GM18907 (cell line): ENCODE results near the gene STK11IP.
"Not testable (repeated sequence)": the region's sequence is repeated elsewhere in the genome, so short reads cannot be mapped to it uniquely, and the experiment has no call there.

Experiments
- ATAC-seq: cut with Tn5 transposase; IDR thresholded peaks from one replicate; pipeline ENCODE4 v1.9.1; 2021; ENCODE audit warnings: mild to moderate bottlenecking, moderate library complexity; ENCODE audit not compliant: unreplicated experiment

Gene STK11IP

DNA sequence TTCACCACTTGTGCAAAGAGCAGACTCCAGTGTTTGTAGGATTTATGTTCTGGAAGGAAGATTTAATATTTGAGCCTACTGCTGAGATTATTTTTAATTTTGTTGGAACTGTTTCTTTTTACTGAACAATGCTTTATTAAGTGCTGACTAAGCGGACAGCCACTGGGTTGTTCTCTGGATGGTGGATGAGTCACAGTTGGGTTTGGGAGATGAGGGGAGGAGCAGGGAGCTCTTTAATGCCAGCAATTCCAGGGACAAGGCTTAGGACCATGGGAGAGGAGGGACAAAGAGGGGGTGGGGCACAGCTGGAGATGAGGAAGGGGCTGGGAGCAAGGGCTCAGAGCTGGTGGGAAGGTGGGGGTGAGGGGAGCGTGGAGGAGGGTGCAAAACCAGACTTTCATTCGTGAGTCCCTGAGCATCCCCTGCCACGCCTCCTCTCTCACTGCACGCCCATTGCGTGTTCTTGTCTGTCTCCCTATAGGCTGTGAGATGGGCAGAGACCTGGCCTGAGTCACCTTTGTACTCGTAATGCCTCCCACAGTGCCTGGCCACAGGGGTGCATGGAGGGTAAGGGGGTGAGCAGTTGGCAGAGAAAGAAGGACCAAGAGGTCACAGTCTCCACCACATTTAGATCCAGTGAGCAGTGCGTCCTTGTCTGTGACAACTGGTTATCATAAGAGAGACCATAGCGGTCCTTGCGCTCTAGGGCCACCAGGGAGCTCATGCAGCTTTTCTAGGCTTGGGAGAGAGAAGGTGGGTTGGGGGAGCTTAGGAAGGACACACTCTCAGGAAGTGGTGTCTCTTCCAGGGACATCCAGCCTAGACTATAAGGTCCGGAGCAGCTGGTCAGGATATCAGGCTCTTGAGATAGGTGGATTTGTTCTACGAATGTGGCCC lies 48.2 kb downstream of the STK11IP start:
- no peak for ATAC-seq

DNA sequence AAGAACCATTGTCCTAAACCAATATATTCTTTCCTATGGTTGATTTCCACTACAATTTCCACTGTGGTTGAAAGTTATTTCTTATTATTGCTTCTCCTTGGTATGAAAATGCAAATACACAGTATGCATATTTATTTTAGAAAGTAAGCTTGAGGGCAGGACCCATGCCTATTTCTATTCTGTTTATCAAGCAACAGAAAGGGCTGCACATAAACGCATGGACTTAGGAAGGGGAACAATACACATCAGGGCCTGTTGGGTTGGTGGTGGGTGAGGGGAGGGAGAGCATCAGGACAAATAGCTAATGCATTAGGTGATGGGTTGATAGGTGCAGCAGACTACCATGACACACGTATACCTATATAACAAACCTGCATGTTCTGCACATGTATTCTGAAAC lies 50.5 kb downstream of the STK11IP start:
- ATAC-seq = no peak

DNA sequence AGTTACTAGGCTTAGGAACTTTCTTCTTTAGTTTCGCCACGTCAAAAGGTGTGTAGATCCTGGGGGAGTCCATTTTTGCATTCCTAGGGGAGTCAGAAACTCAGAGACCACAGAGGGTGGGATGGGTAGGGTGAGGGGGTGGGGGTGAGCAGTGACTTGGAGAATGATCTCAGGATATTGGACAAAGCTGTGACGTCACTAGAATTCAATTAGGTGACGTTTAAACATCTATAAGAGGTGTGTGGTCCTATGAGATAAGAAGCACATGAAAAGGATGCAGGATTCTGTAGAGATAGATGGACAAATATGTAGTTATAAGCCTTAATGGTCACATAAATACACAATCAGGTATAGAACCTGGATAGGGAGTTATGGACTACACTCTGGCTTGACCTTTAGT lies 51.3 kb downstream of the STK11IP start:
- ATAC-seq = no peak

DNA sequence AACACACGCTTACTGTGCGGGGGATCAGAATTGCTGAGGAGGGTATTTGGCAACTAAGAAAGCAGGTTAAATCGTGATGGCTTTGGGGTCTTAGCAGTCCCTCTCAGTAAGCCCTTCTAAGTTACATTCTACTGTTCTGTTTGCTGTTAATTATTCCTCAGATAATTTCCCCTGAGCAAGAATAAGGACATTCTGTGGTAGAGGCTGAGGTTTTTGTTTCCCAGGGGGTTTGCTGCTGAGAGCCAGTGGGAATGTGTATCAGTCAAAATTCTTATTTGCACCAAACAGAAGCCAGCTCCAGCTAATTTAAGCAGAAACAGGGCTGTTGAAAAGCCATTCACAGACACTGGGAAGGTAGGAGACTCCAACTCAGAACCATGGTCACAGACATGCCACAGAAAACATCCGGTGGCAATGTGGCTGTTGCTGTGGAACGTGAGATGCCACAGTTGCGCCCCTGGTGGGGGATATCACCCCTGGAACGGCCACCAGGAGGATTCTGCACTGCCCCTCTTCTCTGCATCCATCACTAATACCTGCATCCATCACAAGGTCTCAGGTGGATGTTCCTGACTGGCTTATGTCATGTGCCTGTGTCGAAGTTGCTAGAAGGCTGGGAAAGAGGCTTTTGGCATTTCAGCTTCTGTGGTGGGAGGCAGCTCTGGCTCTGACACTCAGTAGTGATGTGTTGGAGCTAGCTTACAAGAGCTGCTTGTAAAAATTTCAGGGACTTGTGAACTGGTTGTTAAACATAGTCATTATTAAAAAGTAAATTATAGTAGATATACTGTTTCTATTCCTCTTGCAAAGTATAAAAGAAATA lies 53.0 kb downstream of the STK11IP start:
- ATAC-seq = peak; percentile 73

DNA sequence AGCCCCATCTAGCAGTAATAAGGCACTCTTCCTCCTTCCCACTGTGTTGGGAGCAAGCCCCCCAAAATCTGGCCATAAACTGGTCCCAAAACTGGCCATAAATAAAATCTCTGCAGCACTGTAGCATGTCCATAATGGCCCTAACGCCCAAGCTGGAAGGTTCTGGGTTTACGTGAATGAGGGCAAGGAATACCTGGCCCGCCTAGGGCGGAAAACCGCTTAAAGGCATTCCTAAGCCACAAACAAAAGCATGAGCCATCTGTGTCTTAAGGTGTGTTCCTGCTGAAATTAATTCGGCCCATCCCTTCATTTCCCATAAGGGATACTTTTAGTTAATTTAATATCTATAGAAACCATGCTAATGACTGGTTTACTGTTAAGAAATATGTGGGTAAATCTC lies 54.0 kb downstream of the STK11IP start:
- not testable (repeated sequence) for ATAC-seq

DNA sequence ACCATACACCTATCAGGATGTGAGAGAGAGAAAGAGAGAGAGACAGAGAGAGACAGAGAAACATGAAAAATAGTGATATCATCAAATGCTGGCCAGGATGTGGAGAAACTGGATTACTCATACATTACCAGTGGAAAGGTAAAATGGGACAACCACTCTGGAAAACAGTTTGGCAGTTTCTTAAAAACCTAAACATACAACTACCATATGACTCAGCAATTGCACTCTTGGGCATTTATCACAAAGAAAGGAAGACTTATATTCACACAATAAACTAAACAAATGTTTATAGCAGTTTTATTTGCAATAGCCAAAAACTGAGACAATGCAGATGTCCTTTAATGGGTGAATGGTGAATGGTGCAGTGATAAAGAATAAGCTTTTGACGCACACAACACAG lies 58.9 kb downstream of the STK11IP start:
- ATAC-seq = no peak

DNA sequence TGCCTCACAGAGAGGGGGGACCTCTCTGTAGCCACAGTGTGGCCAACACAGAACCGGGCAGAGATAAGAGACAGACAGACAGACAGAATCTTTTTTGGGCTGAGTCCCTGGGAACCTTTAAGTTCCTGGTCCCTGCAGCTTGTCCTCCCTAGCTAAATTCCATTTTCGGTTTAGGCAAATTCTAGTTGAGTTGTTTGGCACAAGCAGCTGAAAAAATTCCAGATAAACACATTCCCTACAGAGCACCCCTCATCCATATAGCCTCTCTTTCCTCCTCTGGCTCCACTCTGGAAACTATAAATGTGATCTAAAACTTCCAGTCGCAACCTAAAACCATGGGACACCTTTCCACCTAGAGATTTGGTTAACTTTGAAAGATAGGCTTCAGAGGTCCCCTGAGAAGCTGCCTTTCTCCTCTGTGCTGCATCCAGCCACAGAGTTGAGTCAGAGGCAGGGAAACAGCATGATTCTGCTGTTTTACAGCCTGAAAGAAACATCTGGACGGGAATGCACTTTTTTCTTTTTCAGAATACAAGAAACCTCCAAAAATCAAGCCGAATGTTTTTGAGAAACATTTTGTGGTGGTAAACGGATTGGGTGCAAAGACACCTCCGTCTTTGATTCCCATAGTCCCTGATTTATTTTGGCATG lies 60.7 kb downstream of the STK11IP start:
- no peak for ATAC-seq

DNA sequence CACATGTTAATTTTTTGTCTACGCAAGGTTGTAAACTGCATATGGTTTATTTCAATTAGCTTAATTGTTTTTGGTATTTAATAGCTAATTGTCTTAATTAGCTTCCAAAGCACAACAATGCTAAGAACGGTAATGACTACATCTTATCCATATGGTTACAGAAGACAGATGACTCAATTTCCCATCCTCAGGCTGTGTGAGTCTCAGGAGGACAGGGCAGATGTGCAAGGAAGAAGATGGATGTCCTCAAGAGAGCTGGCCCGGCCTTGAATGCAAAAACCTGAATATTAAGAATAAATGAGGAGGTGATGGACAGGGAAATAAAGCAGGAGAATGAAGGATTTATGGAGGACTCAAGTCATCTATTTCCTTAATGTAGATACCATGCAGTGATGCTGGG lies 61.2 kb downstream of the STK11IP start:
- no peak for ATAC-seq

DNA sequence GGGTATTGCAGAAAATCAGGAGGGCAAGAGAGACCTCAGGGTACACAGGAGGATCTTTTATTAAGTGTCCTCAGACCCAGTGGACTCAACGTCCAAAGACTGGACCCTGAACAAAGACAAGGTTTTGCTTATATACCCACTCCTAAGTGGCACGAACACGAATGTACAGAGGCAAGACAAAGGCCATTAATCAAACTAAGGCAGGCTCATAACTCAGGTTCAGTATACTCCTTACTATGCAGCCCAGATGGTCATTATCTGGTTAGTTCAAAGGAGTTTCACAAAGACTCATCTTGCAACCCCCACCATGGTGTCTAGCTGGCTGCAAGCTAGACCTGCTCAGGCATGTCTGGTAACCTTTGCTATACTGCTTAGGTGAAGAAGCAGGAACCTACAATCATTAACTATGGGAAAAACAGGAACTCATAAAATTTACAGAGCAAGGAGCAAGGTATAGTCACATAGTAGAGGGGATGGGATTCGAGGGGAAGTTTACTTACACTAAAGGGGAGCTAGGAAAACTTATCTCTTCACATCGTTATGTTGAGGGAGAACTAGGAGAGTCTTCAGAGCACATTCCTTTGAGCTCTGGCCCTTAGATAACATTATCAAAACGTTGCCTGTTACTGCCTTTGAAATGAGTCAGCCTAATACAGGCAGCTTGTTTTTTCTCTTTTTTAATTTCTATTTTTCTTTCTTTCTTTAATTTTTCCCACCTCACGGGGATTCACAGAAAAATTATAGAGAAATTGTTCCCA lies 63.7 kb downstream of the STK11IP start:
- peak; percentile 95 for ATAC-seq

DNA sequence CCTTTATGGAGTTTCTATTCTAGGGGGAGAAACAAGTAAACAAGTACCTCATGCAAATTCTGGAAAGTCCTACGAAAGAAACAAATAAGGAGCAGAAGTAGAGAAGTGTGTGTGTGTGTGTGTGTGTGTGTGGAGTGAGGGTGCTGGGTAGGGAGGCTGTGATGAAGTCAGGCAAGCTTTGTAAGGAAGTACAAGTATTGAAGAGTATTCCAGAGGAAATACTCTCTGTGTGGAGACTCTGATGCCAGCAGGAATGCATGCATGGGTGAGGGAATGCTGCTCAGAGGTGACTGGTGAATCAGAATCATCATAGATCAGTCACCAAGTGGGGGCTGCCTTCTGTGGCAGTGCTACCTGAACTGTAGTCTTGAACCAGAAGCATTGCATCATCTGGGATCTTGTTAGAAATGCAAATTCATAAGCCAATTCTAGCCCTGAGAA lies 64.3 kb downstream of the STK11IP start:
- ATAC-seq = peak; percentile 25

DNA sequence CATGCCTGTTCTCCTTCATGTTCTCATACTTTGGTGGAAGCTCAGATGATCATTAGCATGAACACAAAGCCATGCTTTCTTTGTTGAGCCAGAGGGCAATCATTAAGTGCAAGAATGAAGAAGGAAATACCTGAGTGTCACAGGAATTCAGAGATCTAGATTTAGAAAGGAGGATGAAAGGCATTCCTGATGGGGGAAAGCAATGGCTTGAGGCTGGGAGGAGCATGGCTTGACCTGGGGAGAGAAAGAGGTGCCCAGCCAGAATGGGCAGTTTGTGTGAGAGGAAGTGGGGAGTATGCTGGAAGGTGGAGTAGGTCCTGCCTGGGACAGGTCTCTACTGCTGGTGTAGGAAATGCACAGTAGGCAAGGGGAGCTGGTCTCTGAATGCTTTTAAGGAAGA lies 64.9 kb downstream of the STK11IP start:
- ATAC-seq = no peak

DNA sequence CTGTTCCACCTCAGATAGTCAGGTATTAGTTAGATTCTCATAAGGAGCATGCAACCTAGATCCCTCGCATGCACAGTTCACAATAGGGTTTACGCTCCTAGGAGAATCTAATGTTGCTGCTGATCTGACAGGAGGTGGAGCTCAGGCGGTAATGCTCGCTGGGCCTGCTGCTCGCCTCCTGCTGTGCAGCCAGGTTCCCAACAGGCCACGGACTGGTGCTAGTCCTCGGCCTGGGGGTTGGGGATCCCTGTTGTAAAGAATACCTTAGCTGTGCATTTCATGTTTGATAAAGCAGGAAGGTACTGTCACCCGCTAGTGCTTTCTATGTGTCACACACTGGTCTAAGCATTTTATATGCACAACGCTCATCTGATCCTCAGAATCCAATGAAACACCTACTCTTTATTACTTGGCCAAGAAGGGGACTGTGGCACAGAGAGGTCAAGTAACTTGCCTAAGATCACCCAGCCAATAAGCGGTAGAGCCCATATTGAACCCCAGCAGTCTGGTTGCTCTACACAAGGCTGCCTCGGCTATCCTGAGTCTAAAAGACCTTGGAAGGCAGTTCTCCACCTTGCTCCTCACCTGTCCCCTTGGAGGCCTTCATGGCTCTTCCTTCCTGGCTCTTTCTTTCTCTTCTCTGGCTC lies 65.6 kb downstream of the STK11IP start:
- ATAC-seq = no peak

DNA sequence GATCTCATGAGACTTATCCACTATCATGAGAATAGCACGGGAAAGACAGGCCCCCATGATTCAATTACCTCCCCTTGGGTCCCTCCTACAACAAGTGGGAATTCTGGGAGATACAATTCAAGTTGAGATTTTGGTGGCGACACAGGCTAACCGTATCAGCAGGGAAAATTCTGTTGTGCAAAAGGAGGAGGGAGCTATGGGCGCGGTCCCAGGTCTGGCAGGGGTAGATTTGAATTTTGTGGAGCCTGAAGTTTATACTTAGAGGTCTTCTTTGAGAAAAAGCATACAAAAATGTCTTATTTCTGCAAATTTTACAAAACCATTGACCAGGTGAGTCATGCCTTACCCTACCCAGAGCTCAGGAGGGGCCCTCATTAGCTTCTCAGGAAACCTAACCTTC lies 66.4 kb downstream of the STK11IP start:
- no peak for ATAC-seq

DNA sequence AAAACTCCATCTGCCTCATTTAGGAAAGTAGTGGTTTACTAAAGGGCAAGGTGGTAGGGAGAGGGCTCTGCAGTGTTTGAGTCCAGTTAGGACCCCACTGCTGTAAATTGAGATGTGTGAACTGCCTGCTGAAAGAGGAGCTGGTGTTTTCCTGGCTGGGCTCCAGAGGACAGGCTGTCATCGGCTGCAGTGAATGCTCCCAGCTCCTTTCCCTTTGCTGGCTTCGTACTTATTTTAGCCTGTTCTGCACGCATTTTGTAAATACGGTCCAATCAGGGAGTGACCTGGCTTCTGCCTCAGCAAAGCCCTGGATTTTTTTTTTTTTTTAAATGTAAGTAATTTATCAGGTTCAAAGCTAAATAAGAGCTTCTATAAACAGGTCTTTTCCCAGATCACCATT lies 67.3 kb downstream of the STK11IP start:
- ATAC-seq = no peak

DNA sequence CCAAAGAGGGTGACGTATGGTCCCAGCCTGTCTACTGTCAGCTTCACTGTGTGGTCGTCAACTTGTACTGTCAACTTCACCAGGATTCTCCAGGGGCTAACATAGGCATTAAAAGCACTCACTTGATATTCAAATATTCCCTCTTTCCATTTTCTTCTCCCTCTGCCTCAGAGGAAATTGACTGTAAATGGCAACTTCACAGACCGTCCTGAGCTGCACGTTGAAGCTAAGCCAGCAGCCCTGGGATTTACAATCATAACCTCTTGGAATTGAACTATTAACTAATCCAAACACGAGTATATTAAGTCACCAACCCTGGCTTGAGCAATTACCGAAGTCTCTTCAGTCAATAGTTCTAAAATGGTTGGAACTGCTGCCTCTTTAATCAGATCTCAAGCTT lies 68.3 kb downstream of the STK11IP start:
- no peak for ATAC-seq
